Iris pigment epithelial cell (primary cell): ENCODE measurements around the gene COMMD8.

ENCODE experiments used
- DNase-seq: peaks from one replicate; pipeline ENCODE4 v3.0.0-alpha.2; 2011; ENCODE audit warnings: low read depth

The COMMD8 gene

GRCh38 chr4:47471591-47471990 is 8.1 kb upstream of the COMMD8 start:
- DNase-seq: no peak

- no peak for DNase-seq
These were observed 7.6 kb upstream of the COMMD8 start for GRCh38 chr4:47471064-47471463.

GRCh38 chr4:47469951-47470350 is 6.4 kb upstream of the COMMD8 start:
- peak; percentile 73 for DNase-seq

GRCh38 chr4:47468706-47469365 is 5.3 kb upstream of the COMMD8 start:
- DNase-seq: peak; percentile 58

- no peak for DNase-seq
These were observed 2.7 kb upstream of the COMMD8 start for GRCh38 chr4:47466056-47466785.

- DNase-seq: no peak
These were observed 1.5 kb upstream of the COMMD8 start for GRCh38 chr4:47465004-47465403.

- DNase-seq: peak; percentile 21
These were observed 685 bp downstream of the COMMD8 start for GRCh38 chr4:47462799-47463234.

- no peak for DNase-seq
These were observed 11.8 kb downstream of the COMMD8 start for GRCh38 chr4:47451657-47452056.

GRCh38 chr4:47444031-47444430 is 19.5 kb downstream of the COMMD8 start:
- DNase-seq: no peak

- DNase-seq: no peak
These were observed 20.5 kb downstream of the COMMD8 start for GRCh38 chr4:47442980-47443379.

- DNase-seq: no peak
These were observed 28.6 kb downstream of the COMMD8 start for GRCh38 chr4:47434931-47435330.

GRCh38 chr4:47432749-47433148 is 30.8 kb downstream of the COMMD8 start:
- DNase-seq: no peak

- DNase-seq: no peak
These were observed 35.6 kb downstream of the COMMD8 start for GRCh38 chr4:47427935-47428334.

- DNase-seq: no peak
These were observed 37.9 kb downstream of the COMMD8 start for GRCh38 chr4:47425628-47426027.

- DNase-seq: no peak
These were observed 44.2 kb downstream of the COMMD8 start for GRCh38 chr4:47419296-47419695.

GRCh38 chr4:47418147-47418546 is 45.4 kb downstream of the COMMD8 start:
- DNase-seq: no peak

- no peak for DNase-seq
These were observed 47.8 kb downstream of the COMMD8 start for GRCh38 chr4:47415719-47416118.

GRCh38 chr4:47413521-47413920 is 50.0 kb downstream of the COMMD8 start:
- DNase-seq: no peak

GRCh38 chr4:47410271-47410670 is 53.2 kb downstream of the COMMD8 start:
- DNase-seq: no peak

GRCh38 chr4:47406408-47406807 is 57.1 kb downstream of the COMMD8 start:
- DNase-seq: no peak
